HFFc6 (cell line): ENCODE results near the gene THRA. TPM values are rescaled to one million over a fixed set of nuclear protein-coding genes. Genes with fewer than 3 reads are reported as not detected.
A peak's percentile ranks its signal among the peaks of the same experiment; 100 is the strongest.

Experiments
- DNase-seq: peaks from one replicate; pipeline ENCODE4 v3.0.0-alpha.2; 2018
- H3K27ac Mint-ChIP-seq: 2 replicates; pipeline ENCODE4 v1.8.0; 2020; ENCODE audit warnings: mild to moderate bottlenecking, mixed read lengths
- H3K27me3 Mint-ChIP-seq: 2 replicates; pipeline ENCODE4 v1.8.0; 2021; ENCODE audit warnings: mild to moderate bottlenecking, moderate library complexity, mixed read lengths; ENCODE audit not compliant: insufficient read depth
- H3K36me3 Mint-ChIP-seq: 2 replicates; pipeline ENCODE4 v1.8.0; 2021; ENCODE audit warnings: low read depth, mixed read lengths
- H3K4me1 Mint-ChIP-seq: 2 replicates; pipeline ENCODE4 v1.8.0; 2020; ENCODE audit warnings: low read depth, mixed read lengths
- H3K4me3 Mint-ChIP-seq: 2 replicates; pipeline ENCODE4 v1.8.0; 2020; ENCODE audit warnings: mild to moderate bottlenecking, moderate library complexity, mixed read lengths
- H3K9me3 Mint-ChIP-seq: 2 replicates; pipeline ENCODE4 v1.8.0; 2020; ENCODE audit warnings: mild to moderate bottlenecking, mixed read lengths
- total RNA-seq, 6 experiments: library from RNA; stranded (reverse); fragmentation: NEBNext Ultra II Directional; extraction: Animal tissue kit (Norgen Biotek cat#: 25700); gene quantifications; 2 replicates in 1 of 6; 3 replicates in 5 of 6; pipeline ENCODE4 v1.2.3, GENCODE V29; 2021
- TF ChIP-seq, protein P1 (sequence below): fragments of 200-600 bp; sonication (generic); IDR thresholded peaks from 2 replicates; pipeline ENCODE4 v1.5.0; 2021; ENCODE audit warnings: antibody characterized with exemption, mild to moderate bottlenecking

THRA gene
- total RNA-seq, 6 experiments from 2014 or later, result 29.3 to 33.7 (median 30.7) TPM

DNA sequence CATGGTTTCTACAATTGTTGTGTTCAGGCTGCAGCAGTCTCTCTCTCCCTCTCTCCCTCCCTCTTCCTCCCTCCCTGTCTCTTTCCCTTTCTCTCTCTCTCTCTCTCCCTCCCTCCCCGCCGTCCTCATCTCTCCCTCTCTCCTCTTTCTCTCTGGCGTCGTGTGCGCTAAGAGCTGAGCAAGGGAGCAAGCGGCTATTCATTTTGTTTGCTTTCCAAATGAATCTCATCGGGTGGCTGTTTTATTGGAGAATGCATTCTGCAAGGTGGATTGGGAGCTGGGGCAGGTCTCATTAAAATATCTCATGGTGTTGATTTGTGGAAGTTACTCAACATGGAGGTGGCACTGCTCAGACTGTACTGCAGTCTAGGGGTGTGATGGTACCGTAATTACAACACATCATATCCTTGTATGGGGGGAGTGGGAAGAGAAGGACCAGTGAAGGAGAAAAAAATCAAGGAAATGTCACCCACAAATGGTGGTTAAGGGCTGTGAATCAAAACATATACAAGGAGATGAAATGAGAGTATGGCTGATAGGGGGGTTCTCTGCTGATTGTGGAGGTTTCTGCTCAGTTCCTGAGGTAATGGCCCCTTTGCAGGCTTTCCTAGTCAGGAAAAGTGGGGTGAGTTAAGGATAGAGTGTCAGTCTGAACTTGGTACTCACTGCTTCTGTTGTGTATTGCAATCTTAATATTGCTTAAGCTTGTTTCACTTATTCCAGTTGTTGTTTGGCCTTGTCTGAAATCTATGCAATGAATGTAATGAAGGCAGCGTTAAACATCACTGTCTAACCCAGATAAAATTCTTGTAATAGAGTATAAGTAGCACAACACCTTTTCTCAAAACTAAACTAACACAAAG is 61.7 kb downstream of the THRA start:
- peaks cover 36% of the 10 kb centered on the region for H3K4me1 Mint-ChIP-seq
- no peak for DNase-seq
- peak overlapping the region; percentile 41 for H3K27ac Mint-ChIP-seq
- TF ChIP-seq, protein P1, sequence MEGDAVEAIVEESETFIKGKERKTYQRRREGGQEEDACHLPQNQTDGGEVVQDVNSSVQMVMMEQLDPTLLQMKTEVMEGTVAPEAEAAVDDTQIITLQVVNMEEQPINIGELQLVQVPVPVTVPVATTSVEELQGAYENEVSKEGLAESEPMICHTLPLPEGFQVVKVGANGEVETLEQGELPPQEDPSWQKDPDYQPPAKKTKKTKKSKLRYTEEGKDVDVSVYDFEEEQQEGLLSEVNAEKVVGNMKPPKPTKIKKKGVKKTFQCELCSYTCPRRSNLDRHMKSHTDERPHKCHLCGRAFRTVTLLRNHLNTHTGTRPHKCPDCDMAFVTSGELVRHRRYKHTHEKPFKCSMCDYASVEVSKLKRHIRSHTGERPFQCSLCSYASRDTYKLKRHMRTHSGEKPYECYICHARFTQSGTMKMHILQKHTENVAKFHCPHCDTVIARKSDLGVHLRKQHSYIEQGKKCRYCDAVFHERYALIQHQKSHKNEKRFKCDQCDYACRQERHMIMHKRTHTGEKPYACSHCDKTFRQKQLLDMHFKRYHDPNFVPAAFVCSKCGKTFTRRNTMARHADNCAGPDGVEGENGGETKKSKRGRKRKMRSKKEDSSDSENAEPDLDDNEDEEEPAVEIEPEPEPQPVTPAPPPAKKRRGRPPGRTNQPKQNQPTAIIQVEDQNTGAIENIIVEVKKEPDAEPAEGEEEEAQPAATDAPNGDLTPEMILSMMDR, result no peak
- H3K9me3 Mint-ChIP-seq, result no peaks in the 10 kb centered on the region
- H3K36me3 Mint-ChIP-seq, result peaks cover 38% of the 10 kb centered on the region
- H3K4me3 Mint-ChIP-seq, result peak overlapping the region; percentile 88
- no peaks in the 10 kb centered on the region; the same call in 1 of the 2 replicates for H3K27me3 Mint-ChIP-seq

DNA sequence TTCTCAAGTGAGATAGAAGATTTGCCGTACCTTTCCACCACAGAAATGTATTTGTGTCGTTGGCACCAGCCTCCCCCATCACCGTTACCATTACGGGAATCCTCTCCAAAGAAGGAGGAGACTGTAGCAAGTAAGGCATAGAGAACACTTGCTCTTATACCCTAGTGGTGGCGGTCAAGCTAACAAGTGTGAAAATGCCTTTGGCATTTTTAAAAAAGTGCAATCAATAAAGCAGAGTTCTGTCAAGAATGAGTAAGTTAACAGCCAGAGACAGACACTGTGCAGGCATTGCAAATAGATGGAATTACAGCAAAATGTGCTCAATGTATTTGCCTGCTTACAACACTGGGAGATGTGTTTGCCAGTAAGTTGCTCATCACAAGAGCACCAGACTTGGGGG is 66.7 kb downstream of the THRA start:
- Mint-ChIP-seq H3K9me3 (no peaks in the 10 kb centered on the region), H3K27ac (peak overlapping the region; percentile 36; the same call in 1 of the 2 replicates), H3K27me3 (peaks cover 2% of the 10 kb centered on the region; the same call in 1 of the 2 replicates), H3K36me3 (peaks cover 59% of the 10 kb centered on the region), H3K4me3 (no peak overlapping the region), H3K4me1 (peaks cover 41% of the 10 kb centered on the region)
- DNase-seq, result no peak
- TF ChIP-seq, protein P1, result 0 out of 2 replicates have a peak, but pooled peaks have one; percentile 30

GRCh38 chr17:40130352-40131042 is 67.7 kb downstream of the THRA start:
- no peak for DNase-seq
- peaks cover 31% of the 10 kb centered on the region for H3K4me1 Mint-ChIP-seq
- H3K9me3 Mint-ChIP-seq, result no peaks in the 10 kb centered on the region
- H3K36me3 Mint-ChIP-seq, result peaks cover 69% of the 10 kb centered on the region
- TF ChIP-seq, protein P1, result no peak
- H3K4me3 Mint-ChIP-seq, result no peak overlapping the region
- H3K27me3 Mint-ChIP-seq, result peaks cover 2% of the 10 kb centered on the region; the same call in 1 of the 2 replicates
- peak overlapping the region; percentile 40 for H3K27ac Mint-ChIP-seq

DNA sequence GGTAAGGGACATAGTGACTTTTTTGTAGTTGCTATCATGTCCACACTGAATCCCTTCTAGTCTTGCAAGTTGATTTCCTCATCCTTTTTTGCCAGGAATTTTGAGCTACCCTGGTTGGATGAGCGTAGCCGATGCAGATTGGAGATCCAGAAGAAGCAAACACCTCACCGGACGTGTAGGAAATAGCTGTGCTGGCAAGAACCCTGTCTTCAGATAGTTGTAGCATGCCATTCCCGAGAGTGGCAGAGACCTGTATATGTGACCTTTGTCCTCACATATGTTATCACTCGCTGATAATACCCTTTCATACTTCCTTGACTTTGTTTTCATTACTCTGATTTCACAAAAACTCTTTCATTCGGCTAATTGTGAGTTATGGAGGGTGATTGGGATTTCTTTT is 71.4 kb downstream of the THRA start:
- no peak for DNase-seq
- Mint-ChIP-seq H3K27me3 (peaks cover 2% of the 10 kb centered on the region; the same call in 1 of the 2 replicates), H3K9me3 (no peaks in the 10 kb centered on the region), H3K27ac (peak overlapping the region; percentile 59; the same call in 1 of the 2 replicates), H3K4me3 (no peak overlapping the region), H3K4me1 (peaks cover 19% of the 10 kb centered on the region), H3K36me3 (peaks cover 66% of the 10 kb centered on the region)
- TF ChIP-seq, protein P1, result no peak

DNA sequence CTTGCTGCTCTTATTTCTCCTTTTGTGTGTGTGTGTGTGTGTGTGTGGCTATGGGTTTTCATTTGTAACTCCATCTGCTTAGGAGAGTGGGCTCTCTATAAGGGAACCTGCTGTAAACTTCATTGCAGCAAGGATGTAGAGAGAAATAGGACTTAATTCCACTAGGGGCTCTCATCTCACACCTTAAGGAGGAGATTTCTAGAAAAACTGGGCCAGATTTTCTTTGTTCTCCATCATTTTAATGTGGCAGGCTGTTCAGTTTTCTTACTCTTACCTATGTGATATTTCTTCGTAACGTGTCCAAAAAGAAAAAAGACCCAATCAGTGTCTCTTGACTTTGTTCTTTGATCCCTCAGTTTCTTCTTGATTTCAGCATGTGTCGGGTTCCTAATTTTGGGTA is 73.1 kb downstream of the THRA start:
- DNase-seq, result no peak
- Mint-ChIP-seq H3K4me1 (peaks cover 27% of the 10 kb centered on the region), H3K27me3 (peaks cover 10% of the 10 kb centered on the region), H3K27ac (peak overlapping the region; percentile 17), H3K4me3 (no peak overlapping the region), H3K9me3 (peaks cover 4% of the 10 kb centered on the region; the same call in 1 of the 2 replicates), H3K36me3 (peaks cover 56% of the 10 kb centered on the region)
- TF ChIP-seq, protein P1, result no peak
